Stimulated activated naive CD8-positive, alpha-beta T cell treated with anti-CD3 and anti-CD28 coated beads, Interleukin-15, amount 100 ng/mL, for 72 hours (primary cell): ENCODE results near the gene NIPAL1.
"Not testable (repeated sequence)": the region's sequence is repeated elsewhere in the genome, so short reads cannot be mapped to it uniquely, and the experiment has no call there.

Experiments
- ATAC-seq: fragments of 150-1000 bp; cut with Tn5 transposase; 2 replicates; pipeline ENCODE4 v1.10.0; 2021; ENCODE audit warnings: mild to moderate bottlenecking, moderate library complexity
- DNase-seq, 2 donors: peaks; one replicate each; pipeline ENCODE4 v3.0.0; 2021 to 2022
- H3K27ac Mint-ChIP-seq, 2 donors: one replicate each; pipeline ENCODE4 v1.8.0; 2022; ENCODE audit warnings: mild to moderate bottlenecking in 2 of 2, mixed read lengths in 2 of 2, moderate library complexity in 2 of 2
- H3K27me3 Mint-ChIP-seq: one replicate; pipeline ENCODE4 v1.8.0; 2022; ENCODE audit warnings: mixed read lengths
- H3K4me1 Mint-ChIP-seq: one replicate; pipeline ENCODE4 v1.8.0; 2022; ENCODE audit warnings: mild to moderate bottlenecking, mixed read lengths
- H3K4me3 Mint-ChIP-seq, 2 donors: one replicate each; pipeline ENCODE4 v1.8.0; 2022; ENCODE audit warnings: mild to moderate bottlenecking in 2 of 2, mixed read lengths in 2 of 2, moderate library complexity in 1 of 2
- H3K9me3 Mint-ChIP-seq, 2 donors: one replicate each; pipeline ENCODE4 v1.8.0; 2022; ENCODE audit warnings: mixed read lengths in 2 of 2

The NIPAL1 gene

DNA sequence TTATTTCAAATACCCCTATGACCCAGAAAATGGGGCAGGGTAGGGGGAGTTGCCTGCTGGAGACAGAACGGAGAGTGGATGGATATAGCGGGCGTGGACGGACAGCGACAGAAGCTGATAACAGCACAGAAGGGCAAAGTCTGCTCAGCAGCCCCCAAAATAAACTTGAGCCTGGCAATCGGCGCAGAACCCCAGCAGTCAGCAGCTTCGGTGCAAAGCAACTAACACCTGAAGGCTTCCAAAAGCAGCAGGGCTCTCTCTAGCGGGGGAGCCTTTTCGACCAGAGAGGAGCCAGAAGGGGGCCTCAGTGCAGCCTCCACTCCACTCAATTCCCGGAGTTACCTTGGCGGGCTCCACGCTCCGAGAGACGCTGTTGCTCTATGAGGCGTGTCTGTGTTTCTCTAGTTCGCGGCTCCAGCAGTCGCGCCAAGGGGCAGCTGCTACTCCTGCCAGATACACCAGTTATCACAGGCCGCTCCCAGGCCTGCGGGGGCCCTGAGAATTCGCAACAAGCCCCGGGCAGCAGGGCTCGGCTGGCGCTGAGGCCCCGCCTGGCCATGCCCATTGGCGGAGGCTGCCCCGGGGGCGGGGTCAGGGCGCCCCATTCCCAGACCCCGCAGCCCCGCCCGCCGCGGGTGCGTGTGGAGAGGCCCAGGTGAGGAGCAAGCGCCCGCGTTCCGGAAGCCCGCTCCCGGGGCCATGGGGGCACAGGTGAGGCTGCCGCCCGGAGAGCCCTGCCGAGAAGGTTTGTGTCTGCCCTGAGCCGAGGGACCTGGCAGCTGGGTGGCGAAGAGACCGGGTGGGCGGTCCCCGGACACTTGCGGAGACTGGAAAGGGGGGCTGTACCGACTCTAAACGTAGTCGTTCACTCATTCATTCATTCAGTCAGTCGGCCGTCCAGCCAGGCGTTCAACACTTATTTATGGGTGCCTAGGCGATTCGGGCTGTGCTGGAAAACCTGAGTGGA is at the start of gene NIPAL1, which contains the start of gene CNGA1:
NIPAL1 (plus strand) TSS at position 632 of the 967 bp plus-strand sequence; CDS start at position 700, 68 bp downstream.
CNGA1 (minus strand) TSS at position 541 of the 967 bp plus-strand sequence. CDS start 63,992 bp downstream, outside the sequence.
- Mint-ChIP-seq H3K27me3 (peaks cover 58% of the 10 kb centered on the region), H3K4me1 (peaks cover 41% of the 10 kb centered on the region), H3K27ac (no peak within 1 kb of the TSS), H3K4me3 (peak within 1 kb of the TSS; percentile 71 to 90), H3K9me3 (no peaks in the 10 kb centered on the region)
- ATAC-seq (peak; percentile 88), DNase-seq (peak; percentile 58 to 67)

DNA sequence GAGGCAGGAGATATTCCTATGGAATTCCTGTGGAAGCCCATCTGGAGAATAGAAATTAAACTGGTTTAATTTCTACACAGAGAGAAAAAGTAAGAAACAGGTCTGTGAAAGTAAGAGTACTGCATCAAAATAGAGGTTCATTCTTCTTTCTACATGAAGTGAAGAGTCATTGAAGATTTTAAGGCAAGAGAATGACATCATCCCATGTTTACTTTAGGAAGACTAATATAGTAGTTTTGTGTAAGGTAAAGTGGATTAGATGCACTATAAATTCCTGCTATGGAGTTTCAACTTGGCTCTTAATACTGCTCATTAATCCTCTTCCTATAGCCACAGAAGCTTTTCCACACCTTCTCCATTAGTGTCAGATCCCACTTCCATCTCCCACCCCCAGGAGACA is 47.7 kb upstream of the NIPAL1 start:
- ATAC-seq (no peak), DNase-seq (no peak)
- H3K9me3 Mint-ChIP-seq = no peaks in the 10 kb centered on the region
- H3K4me3 Mint-ChIP-seq = no peak overlapping the region
- no peak overlapping the region for H3K27ac Mint-ChIP-seq
- no peaks in the 10 kb centered on the region for H3K4me1 Mint-ChIP-seq
- no peaks in the 10 kb centered on the region for H3K27me3 Mint-ChIP-seq

DNA sequence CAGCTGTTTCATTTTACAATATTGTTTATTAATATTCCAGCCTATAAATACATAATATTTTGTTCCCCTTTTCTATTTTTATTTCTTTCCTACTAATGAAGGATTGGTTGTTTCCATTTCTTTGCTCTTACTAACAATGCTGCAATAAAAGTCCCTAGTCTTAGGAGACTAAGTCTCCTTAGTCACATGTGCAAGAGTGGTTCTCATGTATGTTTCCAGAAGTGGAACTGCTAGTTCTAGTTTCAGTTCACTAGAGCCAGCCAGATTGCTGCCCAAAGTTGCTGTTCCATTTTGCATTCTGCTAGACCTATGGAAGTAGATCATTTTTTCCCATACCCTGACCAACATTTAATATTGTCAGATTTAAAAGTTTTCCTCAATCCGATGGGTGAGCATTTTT is 44.4 kb upstream of the NIPAL1 start:
- Mint-ChIP-seq H3K27me3 (no peaks in the 10 kb centered on the region), H3K27ac (no peak overlapping the region), H3K4me1 (no peaks in the 10 kb centered on the region), H3K9me3 (no peaks in the 10 kb centered on the region), H3K4me3 (no peak overlapping the region)
- ATAC-seq = no peak
- DNase-seq = no peak

DNA sequence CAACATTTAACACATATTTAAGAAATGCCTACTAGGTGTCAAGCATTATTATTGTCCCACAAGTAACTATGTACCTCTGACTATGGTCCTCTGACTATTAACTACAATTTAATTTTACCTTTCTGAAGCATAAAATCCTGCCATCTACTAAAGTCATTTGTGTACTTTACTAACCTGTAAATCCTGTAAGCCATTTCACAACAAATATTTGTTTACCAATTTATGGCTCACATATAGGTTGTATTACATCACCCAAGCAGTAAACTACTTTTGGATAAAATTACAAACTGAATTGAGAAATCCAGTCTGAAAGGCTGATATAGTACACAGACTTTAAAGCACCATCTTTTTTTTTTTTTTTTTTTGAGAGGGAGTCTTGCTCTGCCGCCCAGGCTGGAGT is 43.9 kb upstream of the NIPAL1 start:
- no peaks in the 10 kb centered on the region for H3K9me3 Mint-ChIP-seq
- no peaks in the 10 kb centered on the region for H3K27me3 Mint-ChIP-seq
- H3K27ac Mint-ChIP-seq = no peak overlapping the region
- no peak for ATAC-seq
- H3K4me1 Mint-ChIP-seq = no peaks in the 10 kb centered on the region
- DNase-seq = no peak
- no peak overlapping the region for H3K4me3 Mint-ChIP-seq

DNA sequence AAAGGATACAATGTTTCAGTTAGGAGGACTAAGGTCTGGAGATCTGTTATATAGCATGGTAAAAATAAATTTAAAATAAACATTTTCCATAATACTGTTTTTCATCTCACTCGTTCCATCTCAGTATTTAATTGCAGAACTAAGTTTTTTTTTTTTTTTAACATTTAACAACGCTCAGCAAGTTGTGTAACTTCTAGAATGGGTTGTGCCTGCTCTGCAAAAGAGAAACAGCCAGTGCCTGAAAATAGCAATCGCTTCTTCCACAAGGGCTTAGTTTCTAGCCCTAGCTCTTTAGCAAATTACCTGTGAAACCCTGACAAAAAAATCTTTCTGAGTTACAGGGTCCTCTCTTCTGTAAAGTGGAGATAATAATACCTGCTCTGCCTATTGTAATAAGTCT is 42.0 kb upstream of the NIPAL1 start:
- DNase-seq = no peak
- H3K27me3 Mint-ChIP-seq = no peaks in the 10 kb centered on the region
- no peaks in the 10 kb centered on the region for H3K4me1 Mint-ChIP-seq
- no peak for ATAC-seq
- H3K27ac Mint-ChIP-seq = no peak overlapping the region
- H3K4me3 Mint-ChIP-seq = no peak overlapping the region
- no peaks in the 10 kb centered on the region for H3K9me3 Mint-ChIP-seq

DNA sequence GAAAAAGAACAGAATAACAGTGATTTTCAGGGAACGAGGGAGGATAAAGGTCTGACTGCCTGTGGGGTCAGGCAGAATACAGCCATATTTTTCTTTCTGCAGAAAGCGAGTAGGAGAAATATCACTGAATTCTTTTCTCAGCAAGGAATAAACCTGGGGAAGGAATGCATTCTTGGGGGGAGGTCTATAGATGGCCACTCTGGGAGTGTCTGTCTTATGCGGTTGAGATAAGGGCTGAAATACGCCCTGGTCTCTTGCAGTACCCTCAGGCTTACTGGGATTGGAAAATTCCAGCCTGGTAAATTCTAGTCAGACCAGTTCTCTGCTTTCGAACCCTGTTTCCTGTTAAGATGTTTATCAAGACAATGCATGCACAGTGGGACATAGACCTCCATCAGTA is 26.4 kb upstream of the NIPAL1 start:
- DNase-seq = no peak
- H3K4me3 Mint-ChIP-seq = no peak overlapping the region
- peaks cover 19% of the 10 kb centered on the region for H3K4me1 Mint-ChIP-seq
- H3K27ac Mint-ChIP-seq = no peak overlapping the region
- no peak for ATAC-seq
- peaks cover 16% of the 10 kb centered on the region in 2 donors for H3K9me3 Mint-ChIP-seq
- no peaks in the 10 kb centered on the region for H3K27me3 Mint-ChIP-seq

DNA sequence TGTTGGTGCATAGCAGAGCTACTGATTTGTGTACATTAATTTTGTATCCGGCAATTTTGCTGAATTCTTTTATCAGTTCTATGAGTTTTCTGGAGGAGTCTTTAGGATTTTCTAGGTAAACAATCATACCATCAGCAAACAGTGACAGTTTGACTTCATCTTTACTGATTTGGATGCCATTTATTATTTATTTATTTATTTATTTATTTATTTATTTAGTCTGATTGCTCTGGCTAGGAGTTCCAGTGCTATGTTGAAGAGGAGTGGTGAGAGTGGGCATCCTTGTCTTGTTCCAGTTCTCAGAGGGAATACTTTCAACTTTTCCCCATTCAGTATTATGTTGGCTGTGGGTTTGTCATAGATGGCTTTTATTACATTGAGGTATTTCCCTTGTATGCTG is 24.1 kb upstream of the NIPAL1 start:
- DNase-seq, H3K27ac Mint-ChIP-seq, H3K27me3 Mint-ChIP-seq, H3K4me3 Mint-ChIP-seq, ATAC-seq: not testable (repeated sequence)
- peaks cover 16% of the 10 kb centered on the region in 2 donors for H3K9me3 Mint-ChIP-seq
- peaks cover 19% of the 10 kb centered on the region for H3K4me1 Mint-ChIP-seq

DNA sequence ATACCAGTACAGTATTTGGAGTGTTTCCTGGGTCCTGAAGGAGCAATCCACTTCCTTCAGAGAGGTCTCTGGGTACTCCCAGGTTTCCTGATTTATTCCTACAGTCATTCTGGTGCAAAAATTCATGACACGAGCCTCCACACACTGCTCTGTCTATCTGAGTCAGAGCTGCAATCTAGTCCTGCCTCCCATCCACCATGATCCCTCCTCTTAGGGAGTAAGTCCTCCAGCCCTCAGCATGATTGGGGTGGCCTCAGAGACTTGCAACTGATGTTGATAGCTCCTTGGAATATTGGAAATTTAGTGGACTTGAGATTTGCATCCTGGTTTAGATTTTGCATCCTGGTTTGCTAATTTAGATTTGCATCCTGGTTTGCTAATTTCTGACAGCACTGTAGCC is 20.6 kb upstream of the NIPAL1 start:
- peaks cover 7 to 11% of the 10 kb centered on the region in 2 donors for H3K9me3 Mint-ChIP-seq
- no peak for DNase-seq
- H3K27ac Mint-ChIP-seq = no peak overlapping the region
- H3K4me1 Mint-ChIP-seq = peaks cover 19% of the 10 kb centered on the region
- H3K27me3 Mint-ChIP-seq = no peaks in the 10 kb centered on the region
- no peak overlapping the region for H3K4me3 Mint-ChIP-seq
- ATAC-seq = no peak

DNA sequence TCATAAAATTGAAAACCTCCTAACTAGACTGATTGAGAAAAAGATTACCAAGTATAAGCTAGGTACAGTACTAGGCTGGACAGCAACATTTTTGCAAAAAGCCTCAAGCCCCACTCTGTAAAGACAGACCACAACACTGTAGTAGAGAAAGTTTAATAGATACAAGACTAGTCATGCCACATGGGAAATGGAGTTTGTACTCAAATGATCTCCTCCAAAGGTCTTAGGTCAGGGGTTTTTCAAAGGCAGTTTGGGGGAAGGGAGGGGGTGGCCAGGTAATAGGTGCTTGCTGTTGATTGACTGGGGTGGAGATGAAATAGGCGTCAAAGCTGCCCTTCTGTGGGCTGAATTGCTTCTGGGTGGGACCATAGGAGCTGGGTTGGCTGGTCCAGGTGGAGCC is 14.3 kb upstream of the NIPAL1 start:
- H3K27ac Mint-ChIP-seq = no peak overlapping the region
- H3K4me1 Mint-ChIP-seq = no peaks in the 10 kb centered on the region
- no peak for ATAC-seq
- H3K9me3 Mint-ChIP-seq = peaks cover 8 to 13% of the 10 kb centered on the region in 2 donors
- no peak for DNase-seq
- H3K4me3 Mint-ChIP-seq = no peak overlapping the region
- no peaks in the 10 kb centered on the region for H3K27me3 Mint-ChIP-seq

DNA sequence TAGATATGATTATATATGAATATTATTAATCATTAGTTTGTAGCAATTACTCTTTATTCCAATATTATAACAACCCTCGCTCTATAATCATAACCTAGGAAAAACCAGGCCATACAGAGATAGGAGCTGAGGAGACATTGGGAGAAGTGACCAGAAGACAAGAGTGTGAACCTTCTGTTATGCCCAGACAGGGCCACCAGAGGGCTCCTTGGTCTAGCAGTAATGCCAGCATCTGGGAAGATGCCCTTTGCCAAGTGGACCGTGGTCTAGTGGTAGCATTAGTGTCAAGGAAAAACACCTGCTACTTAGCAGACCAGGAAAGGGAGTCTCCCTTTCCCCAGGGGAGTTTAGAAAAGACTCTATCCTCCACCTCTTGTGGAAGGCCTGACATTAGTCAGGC is 13.0 kb upstream of the NIPAL1 start:
- ATAC-seq, H3K27ac Mint-ChIP-seq: not testable (repeated sequence)
- DNase-seq = peak in 1 of 2 donors; percentile 27

DNA sequence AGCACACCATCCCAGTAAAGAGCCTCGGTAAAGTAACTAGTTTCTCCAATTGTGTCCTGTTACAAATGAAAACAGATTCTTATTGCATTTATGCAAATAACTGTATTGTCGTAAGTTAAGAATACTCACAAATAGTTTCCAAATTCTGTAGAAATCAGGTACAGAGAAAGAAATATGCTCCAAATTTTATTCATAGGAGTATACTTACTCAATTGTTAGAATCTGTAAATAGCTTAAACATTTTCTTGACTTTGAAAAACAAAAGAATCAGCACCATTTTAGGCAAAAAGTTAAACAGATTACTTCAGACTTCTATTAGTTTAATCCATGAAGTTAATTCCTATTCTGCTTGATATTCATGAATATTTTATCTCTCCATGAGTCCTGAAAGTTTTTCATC is 10.8 kb upstream of the NIPAL1 start:
- peaks cover 5% of the 10 kb centered on the region for H3K27me3 Mint-ChIP-seq
- no peak overlapping the region for H3K27ac Mint-ChIP-seq
- DNase-seq = no peak
- no peaks in the 10 kb centered on the region for H3K4me1 Mint-ChIP-seq
- peaks cover 8 to 13% of the 10 kb centered on the region in 2 donors for H3K9me3 Mint-ChIP-seq
- no peak for ATAC-seq
- no peak overlapping the region for H3K4me3 Mint-ChIP-seq

More for the DNA sequence above, 13.0 kb upstream of the NIPAL1 start:
- H3K4me3 Mint-ChIP-seq, H3K27me3 Mint-ChIP-seq, H3K9me3 Mint-ChIP-seq, H3K4me1 Mint-ChIP-seq: not testable (repeated sequence)

DNA sequence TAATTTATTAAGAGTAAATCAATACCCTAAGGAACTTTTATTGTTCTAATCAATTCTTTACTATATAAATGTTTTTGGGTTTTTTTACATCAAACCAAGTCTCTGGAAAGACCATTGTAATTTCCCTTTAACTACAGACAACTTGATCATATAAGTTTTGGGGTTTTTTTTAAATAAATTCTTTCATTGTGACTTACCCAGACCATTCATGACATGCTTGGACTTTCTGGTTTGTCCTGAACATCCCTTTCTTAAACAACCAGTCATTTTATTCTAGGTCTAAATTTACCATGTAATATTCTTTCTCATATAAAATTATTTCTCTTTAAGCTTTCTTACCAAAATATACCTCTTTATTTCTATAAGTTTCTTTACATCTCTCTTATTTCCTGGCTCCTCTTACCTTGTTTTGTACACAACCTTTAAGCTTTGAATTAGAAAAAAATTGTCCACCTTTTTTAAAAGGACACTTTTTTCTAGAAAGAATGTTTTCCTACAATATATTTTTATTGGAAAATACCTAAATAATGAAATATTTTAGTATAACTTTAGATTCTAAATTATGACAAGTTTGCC is 8.5 kb upstream of the NIPAL1 start:
- DNase-seq (no peak), ATAC-seq (no peak)
- H3K4me3 Mint-ChIP-seq = no peak overlapping the region
- peaks cover 8 to 16% of the 10 kb centered on the region in 2 donors for H3K9me3 Mint-ChIP-seq
- no peak overlapping the region for H3K27ac Mint-ChIP-seq
- peaks cover 24% of the 10 kb centered on the region for H3K27me3 Mint-ChIP-seq
- H3K4me1 Mint-ChIP-seq = no peaks in the 10 kb centered on the region

DNA sequence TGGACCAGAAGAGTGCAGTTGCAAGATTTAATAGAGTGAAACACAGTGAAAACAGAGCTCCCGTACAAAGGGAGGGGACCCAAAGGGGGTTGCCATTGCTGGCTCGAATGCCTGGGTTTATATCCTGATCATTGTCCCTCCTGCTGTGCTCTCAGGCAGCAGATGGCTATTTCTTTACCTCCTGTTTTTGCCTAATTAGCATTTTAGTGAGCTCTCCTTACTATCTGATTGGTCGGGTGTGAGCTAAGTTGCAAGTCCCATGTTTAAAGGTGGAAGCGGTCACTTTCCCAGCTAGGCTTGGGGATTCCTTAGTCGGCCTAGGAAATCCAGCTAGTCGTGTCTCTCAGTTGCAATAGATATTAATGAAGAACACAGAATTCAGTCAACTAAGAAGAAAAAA is 5.7 kb upstream of the NIPAL1 start:
- peaks cover 40% of the 10 kb centered on the region for H3K27me3 Mint-ChIP-seq
- ATAC-seq, DNase-seq, H3K27ac Mint-ChIP-seq, H3K4me1 Mint-ChIP-seq, H3K9me3 Mint-ChIP-seq, H3K4me3 Mint-ChIP-seq: not testable (repeated sequence)

DNA sequence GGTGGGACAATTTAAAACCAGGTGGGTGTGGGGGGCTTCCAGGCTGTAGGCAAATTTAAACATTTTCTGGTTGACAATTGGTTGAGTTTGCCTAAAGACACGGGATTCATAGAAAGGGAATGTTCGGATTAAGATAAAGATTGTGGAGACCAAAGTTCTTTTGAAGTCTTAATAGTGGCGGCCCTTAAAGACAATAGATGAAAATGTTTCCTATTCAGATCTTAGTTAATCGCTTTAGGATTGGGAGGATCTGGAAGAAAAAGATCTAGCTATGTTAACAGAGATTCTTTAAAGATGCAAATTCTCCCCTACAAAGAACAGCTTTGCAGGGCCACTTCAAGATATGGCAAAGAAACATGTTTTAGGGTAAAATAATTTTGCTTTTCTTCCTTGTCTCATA is 4.8 kb upstream of the NIPAL1 start:
- DNase-seq = no peak
- ATAC-seq = no peak
- no peak overlapping the region for H3K4me3 Mint-ChIP-seq
- peaks cover 0 to 8% of the 10 kb centered on the region in 2 donors for H3K9me3 Mint-ChIP-seq
- no peak overlapping the region for H3K27ac Mint-ChIP-seq
- peaks cover 42% of the 10 kb centered on the region for H3K27me3 Mint-ChIP-seq
- H3K4me1 Mint-ChIP-seq = peaks cover 9% of the 10 kb centered on the region

DNA sequence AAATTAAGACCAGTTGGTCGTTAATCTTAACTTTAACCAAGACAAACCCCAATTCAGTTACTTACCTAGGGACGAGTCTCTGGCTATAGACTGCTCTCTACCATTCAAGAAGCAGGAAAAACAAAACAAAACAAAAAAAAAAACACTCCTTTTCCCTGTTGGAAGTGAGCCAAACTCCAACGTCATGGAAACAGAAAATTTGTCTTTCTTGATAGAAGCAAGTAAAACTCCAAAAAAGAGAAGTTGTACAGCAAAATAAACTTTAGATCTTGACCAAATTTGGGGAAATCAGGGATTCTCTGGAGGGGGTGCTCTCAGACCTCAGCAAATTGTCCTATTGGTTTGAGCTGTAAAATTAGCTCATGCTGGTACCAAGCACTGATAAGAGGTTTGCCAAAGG is 3.7 kb upstream of the NIPAL1 start:
- Mint-ChIP-seq H3K27me3 (peaks cover 49% of the 10 kb centered on the region), H3K27ac (no peak overlapping the region)
- DNase-seq = no peak

DNA sequence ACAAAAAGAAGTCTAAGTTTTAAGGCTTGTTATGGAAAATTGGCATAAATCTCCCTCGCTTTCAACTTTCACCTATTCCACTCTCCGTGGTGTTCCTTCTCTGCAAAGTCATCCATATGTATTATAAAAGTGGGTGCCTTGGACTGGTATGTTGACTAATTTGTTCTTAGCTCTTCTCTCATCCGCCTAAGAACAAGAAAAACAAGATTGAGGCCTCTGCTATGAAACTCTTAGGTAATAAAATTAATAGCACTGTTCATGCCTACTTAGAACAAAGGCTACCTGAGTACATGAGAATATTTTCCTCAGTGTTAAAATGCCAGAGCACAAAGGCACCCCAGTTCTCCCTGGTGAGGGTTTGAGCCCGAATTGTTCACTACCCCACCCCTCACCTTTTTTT is 1.4 kb upstream of the NIPAL1 start:
- ATAC-seq (no peak), DNase-seq (no peak)
- Mint-ChIP-seq H3K4me1 (peaks cover 30% of the 10 kb centered on the region), H3K27ac (no peak overlapping the region), H3K4me3 (no peak overlapping the region), H3K9me3 (peaks cover 0 to 8% of the 10 kb centered on the region in 2 donors), H3K27me3 (peaks cover 69% of the 10 kb centered on the region)

More for the DNA sequence above, 3.7 kb upstream of the NIPAL1 start:
- peaks cover 0 to 8% of the 10 kb centered on the region in 2 donors for H3K9me3 Mint-ChIP-seq
- H3K4me3 Mint-ChIP-seq = no peak overlapping the region
- H3K4me1 Mint-ChIP-seq = peaks cover 18% of the 10 kb centered on the region
- ATAC-seq = no peak
